22Rv1 (cell line): ENCODE measurements around the gene LOXL3.

Experiments
- H3K27ac ChIP-seq: fragments of 450-650 bp; 2 replicates; pipeline ENCODE4 v1.5.1; 2017
- ZFX ChIP-seq: fragments of 450-650 bp; IDR thresholded peaks from 2 replicates; pipeline ENCODE4 v1.6.1; 2017; ENCODE audit warnings: antibody characterized with exemption, borderline replicate concordance
- TF ChIP-seq, protein P1 (sequence below): fragments of 450-650 bp; IDR thresholded peaks from 2 replicates; pipeline ENCODE4 v1.5.1; 2017; ENCODE audit warnings: mild to moderate bottlenecking

The LOXL3 gene, protein sequence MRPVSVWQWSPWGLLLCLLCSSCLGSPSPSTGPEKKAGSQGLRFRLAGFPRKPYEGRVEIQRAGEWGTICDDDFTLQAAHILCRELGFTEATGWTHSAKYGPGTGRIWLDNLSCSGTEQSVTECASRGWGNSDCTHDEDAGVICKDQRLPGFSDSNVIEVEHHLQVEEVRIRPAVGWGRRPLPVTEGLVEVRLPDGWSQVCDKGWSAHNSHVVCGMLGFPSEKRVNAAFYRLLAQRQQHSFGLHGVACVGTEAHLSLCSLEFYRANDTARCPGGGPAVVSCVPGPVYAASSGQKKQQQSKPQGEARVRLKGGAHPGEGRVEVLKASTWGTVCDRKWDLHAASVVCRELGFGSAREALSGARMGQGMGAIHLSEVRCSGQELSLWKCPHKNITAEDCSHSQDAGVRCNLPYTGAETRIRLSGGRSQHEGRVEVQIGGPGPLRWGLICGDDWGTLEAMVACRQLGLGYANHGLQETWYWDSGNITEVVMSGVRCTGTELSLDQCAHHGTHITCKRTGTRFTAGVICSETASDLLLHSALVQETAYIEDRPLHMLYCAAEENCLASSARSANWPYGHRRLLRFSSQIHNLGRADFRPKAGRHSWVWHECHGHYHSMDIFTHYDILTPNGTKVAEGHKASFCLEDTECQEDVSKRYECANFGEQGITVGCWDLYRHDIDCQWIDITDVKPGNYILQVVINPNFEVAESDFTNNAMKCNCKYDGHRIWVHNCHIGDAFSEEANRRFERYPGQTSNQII

GRCh38 chr2:74553892-74554819, at the start of gene LOXL3, which contains the start of gene DOK1:
Gene LOXL3, minus strand, starts transcription at chr2:74553942. Its CDS starts 1,308 bp downstream, at chr2:74552634.
Gene DOK1, plus strand, starts transcription at chr2:74554720. Its CDS starts 35 bp downstream, at chr2:74554755.
- peak within 1 kb of the TSS; percentile 52 for H3K27ac ChIP-seq
- no peak for TF ChIP-seq ZFX
- TF ChIP-seq, protein P1, sequence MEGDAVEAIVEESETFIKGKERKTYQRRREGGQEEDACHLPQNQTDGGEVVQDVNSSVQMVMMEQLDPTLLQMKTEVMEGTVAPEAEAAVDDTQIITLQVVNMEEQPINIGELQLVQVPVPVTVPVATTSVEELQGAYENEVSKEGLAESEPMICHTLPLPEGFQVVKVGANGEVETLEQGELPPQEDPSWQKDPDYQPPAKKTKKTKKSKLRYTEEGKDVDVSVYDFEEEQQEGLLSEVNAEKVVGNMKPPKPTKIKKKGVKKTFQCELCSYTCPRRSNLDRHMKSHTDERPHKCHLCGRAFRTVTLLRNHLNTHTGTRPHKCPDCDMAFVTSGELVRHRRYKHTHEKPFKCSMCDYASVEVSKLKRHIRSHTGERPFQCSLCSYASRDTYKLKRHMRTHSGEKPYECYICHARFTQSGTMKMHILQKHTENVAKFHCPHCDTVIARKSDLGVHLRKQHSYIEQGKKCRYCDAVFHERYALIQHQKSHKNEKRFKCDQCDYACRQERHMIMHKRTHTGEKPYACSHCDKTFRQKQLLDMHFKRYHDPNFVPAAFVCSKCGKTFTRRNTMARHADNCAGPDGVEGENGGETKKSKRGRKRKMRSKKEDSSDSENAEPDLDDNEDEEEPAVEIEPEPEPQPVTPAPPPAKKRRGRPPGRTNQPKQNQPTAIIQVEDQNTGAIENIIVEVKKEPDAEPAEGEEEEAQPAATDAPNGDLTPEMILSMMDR: no peak

- no peak overlapping the region for H3K27ac ChIP-seq
- no peak for TF ChIP-seq ZFX
- TF ChIP-seq, protein P1: no peak
Measured at GRCh38 chr2:74602586-74603281, 49.0 kb upstream of the LOXL3 start.

- H3K27ac ChIP-seq: no peak overlapping the region
Measured at GRCh38 chr2:74599676-74600075, 45.9 kb upstream of the LOXL3 start.

DNA sequence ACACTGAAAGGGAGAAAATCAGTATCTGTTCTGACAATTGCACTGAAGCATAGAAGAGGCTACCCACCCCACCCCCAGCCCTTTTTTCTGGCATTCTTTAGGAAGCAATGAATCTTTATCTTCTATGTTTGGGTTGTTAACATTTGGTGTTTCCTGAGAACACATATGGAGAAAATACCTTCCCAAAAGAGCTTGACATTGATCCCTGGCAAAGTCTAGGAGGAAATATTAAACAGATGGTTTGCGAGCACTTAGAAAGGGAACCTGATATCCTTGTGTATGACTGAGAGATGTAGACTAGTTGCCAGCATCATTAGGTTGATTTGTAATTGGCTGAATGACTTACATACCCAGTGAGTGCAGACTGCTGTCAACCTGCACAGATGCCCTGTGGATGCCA, 43.7 kb upstream of the LOXL3 start:
- no peak overlapping the region for H3K27ac ChIP-seq
- TF ChIP-seq ZFX: no peak
- TF ChIP-seq, protein P1: no peak

More at GRCh38 chr2:74599676-74600075, 45.9 kb upstream of the LOXL3 start:
- TF ChIP-seq, protein P1: no peak
- TF ChIP-seq ZFX: no peak

DNA sequence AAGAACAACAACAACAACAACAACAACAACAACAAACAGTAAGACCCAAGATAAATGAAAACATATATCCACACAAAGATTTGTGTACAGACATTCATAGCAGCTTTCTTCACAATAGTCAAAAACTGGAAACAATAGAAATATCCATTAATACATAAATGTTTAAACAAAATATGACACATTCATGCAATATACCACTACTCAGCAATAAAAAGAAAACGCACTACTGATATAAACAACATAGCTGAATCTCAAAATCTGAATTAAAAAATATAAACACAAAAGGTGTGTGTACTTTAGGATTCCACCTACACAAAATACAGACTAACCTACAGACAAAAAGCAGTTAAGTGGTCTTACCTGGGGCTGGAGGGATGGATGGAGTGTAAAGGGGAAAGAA, 42.8 kb upstream of the LOXL3 start:
- no peak for TF ChIP-seq ZFX
- TF ChIP-seq, protein P1: no peak
- no peak overlapping the region for H3K27ac ChIP-seq
